ENCODE results near the gene PABPN1L. TPM values are rescaled to one million over a fixed set of nuclear protein-coding genes. Genes with fewer than 3 reads are reported as not detected.

PABPN1L gene
- total and polyA plus RNA-seq, 7 donors, result not detected

DNA sequence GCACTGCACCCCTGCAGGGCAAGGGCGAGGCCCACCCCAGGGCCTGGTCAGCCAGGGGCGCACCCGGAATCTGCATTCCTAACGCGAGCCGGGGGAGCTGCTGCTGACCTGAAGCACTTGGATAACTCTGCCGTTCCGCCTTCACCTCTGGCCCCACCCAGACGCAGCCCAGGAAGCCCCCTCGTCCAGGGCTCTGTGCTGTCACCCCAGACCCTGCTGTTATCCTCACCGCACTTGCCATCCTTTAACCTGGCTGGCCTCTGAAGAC, 13.3 kb upstream of the PABPN1L start:
- ATAC-seq (no peak), DNase-seq (no peak)
- H3K4me3 ChIP-seq, result no peak overlapping the region
- H3K27ac ChIP-seq, result no peak overlapping the region
- WGBS, 3 donors, result 88 to 95% (median 90%) methylated on average over 11 of the region's 11 CpGs
- TF ChIP-seq, protein P1, sequence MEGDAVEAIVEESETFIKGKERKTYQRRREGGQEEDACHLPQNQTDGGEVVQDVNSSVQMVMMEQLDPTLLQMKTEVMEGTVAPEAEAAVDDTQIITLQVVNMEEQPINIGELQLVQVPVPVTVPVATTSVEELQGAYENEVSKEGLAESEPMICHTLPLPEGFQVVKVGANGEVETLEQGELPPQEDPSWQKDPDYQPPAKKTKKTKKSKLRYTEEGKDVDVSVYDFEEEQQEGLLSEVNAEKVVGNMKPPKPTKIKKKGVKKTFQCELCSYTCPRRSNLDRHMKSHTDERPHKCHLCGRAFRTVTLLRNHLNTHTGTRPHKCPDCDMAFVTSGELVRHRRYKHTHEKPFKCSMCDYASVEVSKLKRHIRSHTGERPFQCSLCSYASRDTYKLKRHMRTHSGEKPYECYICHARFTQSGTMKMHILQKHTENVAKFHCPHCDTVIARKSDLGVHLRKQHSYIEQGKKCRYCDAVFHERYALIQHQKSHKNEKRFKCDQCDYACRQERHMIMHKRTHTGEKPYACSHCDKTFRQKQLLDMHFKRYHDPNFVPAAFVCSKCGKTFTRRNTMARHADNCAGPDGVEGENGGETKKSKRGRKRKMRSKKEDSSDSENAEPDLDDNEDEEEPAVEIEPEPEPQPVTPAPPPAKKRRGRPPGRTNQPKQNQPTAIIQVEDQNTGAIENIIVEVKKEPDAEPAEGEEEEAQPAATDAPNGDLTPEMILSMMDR (IDR thresholded peaks at IDR 0.05), result no peak
- intact Hi-C loops (cut with DNase I), result no loop called here
- no peaks in the 10 kb centered on the region for H3K27me3 ChIP-seq (ENCODE audit: insufficient read depth in 3 of 3, low read length in 2 of 3)
- peaks cover 0 to 65% of the 10 kb centered on the region in 2 donors for H3K36me3 ChIP-seq (ENCODE audit: insufficient read depth in 1 of 2, low read depth in 1 of 2)
- no peaks in the 10 kb centered on the region for H3K9me3 ChIP-seq
- peaks cover 19% of the 10 kb centered on the region for H3K4me1 ChIP-seq

DNA sequence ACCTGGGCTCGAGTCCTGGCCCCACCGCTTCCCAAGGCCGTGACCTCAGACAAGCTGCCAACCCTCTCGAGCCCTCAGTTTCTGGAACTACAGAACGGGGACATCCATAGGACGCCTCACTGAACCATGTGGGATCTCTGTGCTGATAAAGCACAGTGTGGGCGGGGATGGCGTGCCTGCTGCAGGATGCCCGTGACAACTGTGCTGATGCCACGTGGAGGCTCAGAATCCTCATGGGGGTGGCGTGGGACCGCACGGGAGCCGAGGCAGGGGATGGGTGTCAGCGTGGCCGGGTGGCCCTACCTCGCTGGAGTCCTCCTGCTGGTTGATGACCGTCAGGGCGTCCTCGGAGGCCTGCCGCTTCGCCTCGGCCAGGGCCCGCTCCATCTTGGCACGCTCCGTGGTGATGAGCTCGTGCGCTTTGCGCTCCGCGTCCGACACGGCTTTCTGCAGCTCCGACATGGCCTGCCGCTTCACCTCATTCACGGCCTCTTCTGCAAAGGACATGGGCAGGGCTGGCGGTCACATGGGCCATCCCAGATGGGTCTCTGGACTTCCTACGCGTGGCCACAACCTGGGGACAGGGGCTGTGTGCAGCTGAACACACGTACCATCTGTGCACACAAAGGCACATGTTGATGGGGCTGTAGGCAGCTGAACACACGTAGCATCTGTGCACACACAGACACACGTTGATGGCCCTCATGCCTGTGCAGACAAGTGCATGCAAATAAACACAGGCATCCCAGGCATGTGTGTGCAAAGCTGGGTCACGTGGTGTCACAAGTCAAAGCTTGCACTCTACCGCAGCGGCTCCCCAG, 12.7 kb upstream of the PABPN1L start:
- TF ChIP-seq, protein P1 (IDR thresholded peaks at IDR 0.05), result no peak
- intact Hi-C loops (cut with DNase I), result no loop called here
- H3K4me1 ChIP-seq, result peaks cover 13% of the 10 kb centered on the region
- WGBS, 3 donors, result 88 to 91% (median 89%) methylated on average over 45 of the region's 45 CpGs
- H3K9me3 ChIP-seq, result no peaks in the 10 kb centered on the region
- no peak overlapping the region for H3K4me3 ChIP-seq
- DNase-seq (no peak), ATAC-seq (no peak)
- no peaks in the 10 kb centered on the region for H3K27me3 ChIP-seq (ENCODE audit: insufficient read depth in 3 of 3, low read length in 2 of 3)
- peaks cover 0 to 59% of the 10 kb centered on the region in 2 donors for H3K36me3 ChIP-seq (ENCODE audit: insufficient read depth in 1 of 2, low read depth in 1 of 2)
- H3K27ac ChIP-seq, result no peak overlapping the region

DNA sequence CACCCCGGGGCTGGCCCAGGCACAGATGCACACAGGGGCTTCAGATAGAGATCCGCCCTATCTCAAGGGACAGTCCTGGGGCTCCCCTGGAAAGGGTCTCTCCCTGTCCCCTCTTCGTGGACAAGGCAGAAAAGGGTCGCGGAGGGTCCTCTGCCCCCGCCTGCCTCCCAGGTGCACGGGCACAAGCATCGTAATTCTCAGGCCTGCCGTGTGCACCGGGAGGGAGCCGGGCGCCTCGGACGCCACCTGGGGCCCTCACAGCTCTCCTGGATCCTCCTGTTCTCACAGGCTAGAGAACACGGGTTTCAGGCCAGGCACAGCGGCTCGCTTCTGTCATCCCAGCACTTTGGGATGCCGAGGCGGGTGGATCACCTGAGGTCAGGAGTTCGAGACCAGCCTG, 11.9 kb upstream of the PABPN1L start:
- no peak for DNase-seq
- intact Hi-C loops (cut with DNase I), result no loop called here
- Histone ChIP-seq H3K4me1 (peaks cover 8% of the 10 kb centered on the region), H3K27me3 (ENCODE audit: insufficient read depth in 3 of 3, low read length in 2 of 3) (no peaks in the 10 kb centered on the region), H3K9me3 (no peaks in the 10 kb centered on the region), H3K27ac (no peak overlapping the region), H3K4me3 (no peak overlapping the region), H3K36me3 (ENCODE audit: insufficient read depth in 1 of 2, low read depth in 1 of 2) (peaks cover 0 to 53% of the 10 kb centered on the region in 2 donors)
- TF ChIP-seq, protein P1 (IDR thresholded peaks at IDR 0.05), result no peak
- ATAC-seq, result no peak
- WGBS, 3 donors, result 93 to 97% (median 95%) methylated on average over 20 of the region's 20 CpGs

DNA sequence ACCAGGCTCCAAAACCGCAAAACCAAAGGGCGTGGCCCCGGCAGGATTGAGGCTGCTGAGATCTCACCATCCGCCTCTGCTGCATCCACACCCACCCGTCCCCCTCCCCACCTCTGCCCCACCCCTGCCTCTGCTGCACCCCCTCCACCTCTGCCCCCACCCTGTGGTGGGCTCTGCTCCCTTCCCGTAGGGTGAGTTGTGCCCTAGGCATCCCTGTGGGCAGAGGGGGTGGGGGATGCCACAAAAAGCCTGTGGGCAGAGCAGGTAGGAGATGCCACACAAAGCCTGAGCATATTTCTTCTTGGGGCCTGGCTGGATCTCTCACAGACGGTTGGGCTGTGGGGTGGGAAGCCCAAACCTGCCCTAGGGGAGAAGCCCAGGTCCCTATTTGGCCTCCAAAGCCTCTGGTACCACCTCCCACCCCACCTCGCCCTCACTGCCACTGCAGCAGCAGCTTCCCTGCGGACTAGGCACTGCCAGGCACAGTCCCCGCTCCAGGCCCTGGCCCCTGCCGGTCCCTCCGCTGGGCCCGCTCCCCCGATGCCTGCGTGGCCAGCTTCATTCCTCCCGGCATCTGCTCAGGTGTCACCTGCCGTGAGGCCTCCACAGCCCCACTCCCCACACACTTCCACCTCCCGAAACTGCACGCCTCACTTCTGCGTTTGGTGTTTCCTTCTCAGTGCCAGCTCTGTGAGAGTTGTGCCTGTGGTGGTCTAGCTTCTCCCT, 11.3 kb upstream of the PABPN1L start:
- TF ChIP-seq, protein P1 (IDR thresholded peaks at IDR 0.05), result no peak
- Histone ChIP-seq H3K27ac (no peak overlapping the region), H3K9me3 (no peaks in the 10 kb centered on the region), H3K27me3 (ENCODE audit: insufficient read depth in 3 of 3, low read length in 2 of 3) (no peaks in the 10 kb centered on the region), H3K36me3 (ENCODE audit: insufficient read depth in 1 of 2, low read depth in 1 of 2) (peaks cover 0 to 53% of the 10 kb centered on the region in 2 donors), H3K4me3 (no peak overlapping the region), H3K4me1 (peaks cover 3% of the 10 kb centered on the region)
- WGBS, 3 donors, result 91 to 93% (median 91%) methylated on average over 20 of the region's 20 CpGs
- intact Hi-C loops (cut with DNase I), result no loop called here
- ATAC-seq (no peak), DNase-seq (no peak)

Data from psoas muscle (tissue), 8 donors.